ENCODE results near the gene USP35. TPM values are rescaled to one million over a fixed set of nuclear protein-coding genes. Genes with fewer than 3 reads are reported as not detected.
A peak's percentile ranks its signal among the peaks of the same experiment; 100 is the strongest.

Gene USP35
- total and polyA plus RNA-seq, 12 donors, result 3.6 to 7.3 (median 5.2) TPM

GRCh38 chr11:78179459-78180071 lies 9.2 kb upstream of the USP35 start:
- DNase-seq (no peak), ATAC-seq (peak in 4 of 8 donors; percentile 10 to 74 (median 37))
- peaks cover 0 to 36% (median 0%) of the 10 kb centered on the region in 9 donors for H3K36me3 ChIP-seq
- H3K9me3 ChIP-seq, result peaks cover 0 to 5% (median 0%) of the 10 kb centered on the region in 11 donors
- H3K4me1 ChIP-seq, result peaks cover 0 to 16% (median 0%) of the 10 kb centered on the region in 9 donors
- no peaks in the 10 kb centered on the region for H3K27me3 ChIP-seq
- TF ChIP-seq CTCF (IDR thresholded peaks at IDR 0.05), result no peak
- intact Hi-C loops (cut with DNase I), result no loop called here
- no peak overlapping the region for H3K4me3 ChIP-seq
- WGBS, 2 donors, result 91 to 93% methylated on average over 7 of the region's 7 CpGs
- no peak overlapping the region for H3K27ac ChIP-seq

GRCh38 chr11:78180751-78181150 lies 8.0 kb upstream of the USP35 start:
- TF ChIP-seq CTCF (IDR thresholded peaks at IDR 0.05), result no peak
- WGBS, 2 donors, result 95 to 97% methylated on average over 4 of the region's 4 CpGs

GRCh38 chr11:78181185-78181584 lies 7.5 kb upstream of the USP35 start:
- DNase-seq (no peak), ATAC-seq (no peak)
- Histone ChIP-seq H3K36me3 (peaks cover 0 to 47% (median 0%) of the 10 kb centered on the region in 9 donors), H3K9me3 (peaks cover 0 to 5% (median 0%) of the 10 kb centered on the region in 11 donors), H3K4me3 (no peak overlapping the region), H3K27me3 (no peaks in the 10 kb centered on the region), H3K4me1 (peaks cover 0 to 25% (median 0%) of the 10 kb centered on the region in 9 donors), H3K27ac (no peak overlapping the region)
- TF ChIP-seq CTCF (IDR thresholded peaks at IDR 0.05), result no peak
- 78 to 89% methylated on average over 2 of the region's 2 CpGs for WGBS, 2 donors
- intact Hi-C loops (cut with DNase I), result no loop called here

More at GRCh38 chr11:78180751-78181150, 8.0 kb upstream of the USP35 start:
- ATAC-seq (no peak), DNase-seq (no peak)
- Histone ChIP-seq H3K4me3 (no peak overlapping the region), H3K9me3 (peaks cover 0 to 5% (median 0%) of the 10 kb centered on the region in 11 donors), H3K27ac (no peak overlapping the region), H3K4me1 (peaks cover 0 to 20% (median 0%) of the 10 kb centered on the region in 9 donors), H3K27me3 (no peaks in the 10 kb centered on the region), H3K36me3 (peaks cover 0 to 44% (median 0%) of the 10 kb centered on the region in 9 donors)
- intact Hi-C loops (cut with DNase I), result no loop called here

- intact Hi-C loops (cut with DNase I), result loop anchor here in 5 of 10 donors (2.0 to 5.0 kb wide), 4 partner anchors 15 to 50 kb away; partner anchors contain the start of gene ALG8 (in 3 of the 5)
- H3K9me3 ChIP-seq, result no peaks in the 10 kb centered on the region
- DNase-seq (no peak), ATAC-seq (peak in 2 of 8 donors; percentile 35 to 58)
- peaks cover 6 to 56% (median 35%) of the 10 kb centered on the region in 9 donors for H3K4me1 ChIP-seq
- peaks cover 0 to 31% (median 0%) of the 10 kb centered on the region in 9 donors for H3K36me3 ChIP-seq
- peak overlapping the region; percentile 34 to 90 (median 84) for H3K27ac ChIP-seq
- 21 to 23% methylated on average over 31 of the region's 31 CpGs for WGBS, 2 donors
- no peaks in the 10 kb centered on the region for H3K27me3 ChIP-seq
- peak in 1 of 9 donors; percentile 3 for TF ChIP-seq CTCF (IDR thresholded peaks at IDR 0.05)
- peak overlapping the region; percentile 68 to 89 (median 82) for H3K4me3 ChIP-seq
Measured at GRCh38 chr11:78187366-78188285, 1.1 kb upstream of the USP35 start.

All from heart right ventricle (tissue), 16 donors.